Activated naive CD4-positive, alpha-beta T cell treated with anti-CD3 and anti-CD28 coated beads, Interleukin-2, amount 10 ng/mL, durations not matched to agents 7 days and 5 days (primary cell): ENCODE results near the gene SEMA3E.

Source experiments
- CTCF ChIA-PET: fragments of 350-600 bp; sonication (Branson Sonifier 250); formaldehyde crosslinking; loops from one replicate; lab custom pipeline; 2021; ENCODE audit warnings: antibody characterized with exemption; lab: Charles Lee
- DNase-seq: peaks from one replicate; pipeline ENCODE4 v3.0.0-alpha.2; 2020
- H3K27ac Mint-ChIP-seq: one replicate; pipeline ENCODE4 v1.8.0; 2021; ENCODE audit warnings: mild to moderate bottlenecking, moderate library complexity, mixed read lengths
- H3K27me3 Mint-ChIP-seq: one replicate; pipeline ENCODE4 v1.8.0; 2021; ENCODE audit warnings: mild to moderate bottlenecking, mixed read lengths
- H3K36me3 Mint-ChIP-seq: one replicate; pipeline ENCODE4 v1.8.0; 2021; ENCODE audit warnings: mixed read lengths
- H3K4me1 Mint-ChIP-seq: one replicate; pipeline ENCODE4 v1.8.0; 2021; ENCODE audit warnings: mixed read lengths
- H3K4me3 Mint-ChIP-seq: one replicate; pipeline ENCODE4 v1.8.0; 2021; ENCODE audit warnings: mild to moderate bottlenecking, moderate library complexity, mixed read lengths
- H3K9me3 Mint-ChIP-seq: one replicate; pipeline ENCODE4 v1.8.0; 2021; ENCODE audit warnings: mixed read lengths

Gene SEMA3E

GRCh38 chr7:83658126-83658525 lies 9.2 kb upstream of the SEMA3E start:
- no peaks in the 10 kb centered on the region for H3K4me1 Mint-ChIP-seq
- no peaks in the 10 kb centered on the region for H3K36me3 Mint-ChIP-seq
- DNase-seq: no peak
- H3K27ac Mint-ChIP-seq: no peak overlapping the region
- no peaks in the 10 kb centered on the region for H3K27me3 Mint-ChIP-seq
- CTCF ChIA-PET: no interaction called here
- H3K4me3 Mint-ChIP-seq: no peak overlapping the region
- H3K9me3 Mint-ChIP-seq: no peaks in the 10 kb centered on the region

GRCh38 chr7:83655951-83656556 lies 7.1 kb upstream of the SEMA3E start:
- H3K9me3 Mint-ChIP-seq: no peaks in the 10 kb centered on the region
- H3K36me3 Mint-ChIP-seq: no peaks in the 10 kb centered on the region
- DNase-seq: no peak
- H3K4me1 Mint-ChIP-seq: no peaks in the 10 kb centered on the region
- H3K4me3 Mint-ChIP-seq: no peak overlapping the region
- no peaks in the 10 kb centered on the region for H3K27me3 Mint-ChIP-seq
- CTCF ChIA-PET: no interaction called here
- H3K27ac Mint-ChIP-seq: no peak overlapping the region

GRCh38 chr7:83652481-83652880 lies 3.5 kb upstream of the SEMA3E start:
- CTCF ChIA-PET: no interaction called here
- no peaks in the 10 kb centered on the region for H3K4me1 Mint-ChIP-seq

GRCh38 chr7:83649701-83650100 lies 762 bp upstream of the SEMA3E start:
- Mint-ChIP-seq H3K4me3 (no peak overlapping the region), H3K27ac (no peak overlapping the region), H3K36me3 (no peaks in the 10 kb centered on the region), H3K9me3 (no peaks in the 10 kb centered on the region), H3K27me3 (peaks cover 10% of the 10 kb centered on the region), H3K4me1 (no peaks in the 10 kb centered on the region)
- DNase-seq: no peak
- CTCF ChIA-PET: no interaction called here

More at GRCh38 chr7:83652481-83652880, 3.5 kb upstream of the SEMA3E start:
- no peaks in the 10 kb centered on the region for H3K36me3 Mint-ChIP-seq
- H3K9me3 Mint-ChIP-seq: no peaks in the 10 kb centered on the region
- H3K27ac Mint-ChIP-seq: no peak overlapping the region
- H3K4me3 Mint-ChIP-seq: no peak overlapping the region
- peaks cover 10% of the 10 kb centered on the region for H3K27me3 Mint-ChIP-seq
- DNase-seq: no peak

- DNase-seq: no peak
- Mint-ChIP-seq H3K36me3 (no peaks in the 10 kb centered on the region), H3K9me3 (no peaks in the 10 kb centered on the region), H3K27me3 (peaks cover 10% of the 10 kb centered on the region), H3K4me1 (no peaks in the 10 kb centered on the region), H3K27ac (no peak overlapping the region), H3K4me3 (no peak overlapping the region)
- CTCF ChIA-PET: no interaction called here
These were observed 2.9 kb downstream of the SEMA3E start for GRCh38 chr7:83646027-83646426.

GRCh38 chr7:83643739-83644138 lies 5.2 kb downstream of the SEMA3E start:
- no peaks in the 10 kb centered on the region for H3K9me3 Mint-ChIP-seq
- peaks cover 5% of the 10 kb centered on the region for H3K27me3 Mint-ChIP-seq
- no peak overlapping the region for H3K27ac Mint-ChIP-seq
- no peak overlapping the region for H3K4me3 Mint-ChIP-seq
- no peaks in the 10 kb centered on the region for H3K36me3 Mint-ChIP-seq
- CTCF ChIA-PET: no interaction called here
- no peaks in the 10 kb centered on the region for H3K4me1 Mint-ChIP-seq
- no peak for DNase-seq

- no peaks in the 10 kb centered on the region for H3K9me3 Mint-ChIP-seq
- no peaks in the 10 kb centered on the region for H3K36me3 Mint-ChIP-seq
- no peak overlapping the region for H3K4me3 Mint-ChIP-seq
- H3K4me1 Mint-ChIP-seq: no peaks in the 10 kb centered on the region
- H3K27me3 Mint-ChIP-seq: no peaks in the 10 kb centered on the region
- DNase-seq: no peak
- CTCF ChIA-PET: no interaction called here
- H3K27ac Mint-ChIP-seq: no peak overlapping the region
These were observed 5.9 kb downstream of the SEMA3E start for GRCh38 chr7:83643012-83643411.

- CTCF ChIA-PET: no interaction called here
These were observed 8.0 kb downstream of the SEMA3E start for GRCh38 chr7:83640731-83641537.

GRCh38 chr7:83640240-83640639 lies 8.7 kb downstream of the SEMA3E start:
- no peak overlapping the region for H3K27ac Mint-ChIP-seq
- no peak overlapping the region for H3K4me3 Mint-ChIP-seq
- H3K36me3 Mint-ChIP-seq: no peaks in the 10 kb centered on the region
- DNase-seq: no peak
- no peaks in the 10 kb centered on the region for H3K27me3 Mint-ChIP-seq
- no peaks in the 10 kb centered on the region for H3K4me1 Mint-ChIP-seq
- H3K9me3 Mint-ChIP-seq: no peaks in the 10 kb centered on the region
- CTCF ChIA-PET: no interaction called here

More at GRCh38 chr7:83640731-83641537, 8.0 kb downstream of the SEMA3E start:
- DNase-seq: no peak
- no peaks in the 10 kb centered on the region for H3K4me1 Mint-ChIP-seq
- no peaks in the 10 kb centered on the region for H3K27me3 Mint-ChIP-seq
- H3K4me3 Mint-ChIP-seq: no peak overlapping the region
- no peaks in the 10 kb centered on the region for H3K36me3 Mint-ChIP-seq
- no peak overlapping the region for H3K27ac Mint-ChIP-seq
- no peaks in the 10 kb centered on the region for H3K9me3 Mint-ChIP-seq

GRCh38 chr7:83633516-83633915 lies 15.4 kb downstream of the SEMA3E start:
- H3K4me3 Mint-ChIP-seq: no peak overlapping the region
- no peaks in the 10 kb centered on the region for H3K27me3 Mint-ChIP-seq
- H3K4me1 Mint-ChIP-seq: no peaks in the 10 kb centered on the region
- no peak overlapping the region for H3K27ac Mint-ChIP-seq
- no peaks in the 10 kb centered on the region for H3K9me3 Mint-ChIP-seq
- no peaks in the 10 kb centered on the region for H3K36me3 Mint-ChIP-seq
- CTCF ChIA-PET: no interaction called here
- DNase-seq: no peak

- Mint-ChIP-seq H3K27ac (no peak overlapping the region), H3K27me3 (no peaks in the 10 kb centered on the region), H3K36me3 (no peaks in the 10 kb centered on the region), H3K4me1 (no peaks in the 10 kb centered on the region), H3K9me3 (peaks cover 3% of the 10 kb centered on the region), H3K4me3 (no peak overlapping the region)
- no peak for DNase-seq
- CTCF ChIA-PET: no interaction called here
These were observed 19.6 kb downstream of the SEMA3E start for GRCh38 chr7:83629117-83629880.

- Mint-ChIP-seq H3K9me3 (peaks cover 2% of the 10 kb centered on the region), H3K4me1 (no peaks in the 10 kb centered on the region), H3K4me3 (no peak overlapping the region), H3K36me3 (no peaks in the 10 kb centered on the region), H3K27ac (no peak overlapping the region), H3K27me3 (no peaks in the 10 kb centered on the region)
- DNase-seq: no peak
- CTCF ChIA-PET: no interaction called here
These were observed 31.1 kb downstream of the SEMA3E start for GRCh38 chr7:83617858-83618257.

GRCh38 chr7:83614112-83614511 lies 34.8 kb downstream of the SEMA3E start:
- no peak overlapping the region for H3K4me3 Mint-ChIP-seq
- CTCF ChIA-PET: no interaction called here
- no peak for DNase-seq
- no peaks in the 10 kb centered on the region for H3K36me3 Mint-ChIP-seq
- no peaks in the 10 kb centered on the region for H3K27me3 Mint-ChIP-seq
- H3K9me3 Mint-ChIP-seq: no peaks in the 10 kb centered on the region
- H3K4me1 Mint-ChIP-seq: no peaks in the 10 kb centered on the region
- no peak overlapping the region for H3K27ac Mint-ChIP-seq

GRCh38 chr7:83613232-83613631 lies 35.7 kb downstream of the SEMA3E start:
- H3K36me3 Mint-ChIP-seq: no peaks in the 10 kb centered on the region
- no peak for DNase-seq
- CTCF ChIA-PET: no interaction called here

More at GRCh38 chr7:83613232-83613631, 35.7 kb downstream of the SEMA3E start:
- H3K4me1 Mint-ChIP-seq: no peaks in the 10 kb centered on the region
- H3K27ac Mint-ChIP-seq: no peak overlapping the region
- no peak overlapping the region for H3K4me3 Mint-ChIP-seq
- no peaks in the 10 kb centered on the region for H3K27me3 Mint-ChIP-seq
- no peaks in the 10 kb centered on the region for H3K9me3 Mint-ChIP-seq
